GM23248 (cell line): ENCODE data around the gene COBLL1. TPM values are rescaled to one million over a fixed set of nuclear protein-coding genes. Genes with fewer than 3 reads are reported as not detected.
A peak's percentile ranks its signal among the peaks of the same experiment; 100 is the strongest.

ENCODE experiments used
- DNase-seq: peaks from one replicate; pipeline ENCODE4 v3.0.0-alpha.2; 2015
- H2AFZ ChIP-seq: fragments of 200-600 bp; sonication (generic); 2 replicates; pipeline ENCODE4 v1.6.1; 2016; ENCODE audit warnings: antibody characterized with exemption
- H3F3A ChIP-seq: fragments of 200-600 bp; sonication (generic); 2 replicates; pipeline ENCODE4 v1.6.1; 2016; ENCODE audit warnings: mild to moderate bottlenecking, antibody characterized with exemption, mixed run types; ENCODE audit not compliant: insufficient read depth
- H3K27ac ChIP-seq: fragments of 200-600 bp; sonication (generic); 2 replicates; pipeline ENCODE4 v1.5.1; 2016; ENCODE audit warnings: mild to moderate bottlenecking
- H3K27me3 ChIP-seq: fragments of 200-600 bp; sonication (generic); replicated peaks from 2 replicates; pipeline ENCODE4 v1.6.1; 2016; ENCODE audit warnings: mild to moderate bottlenecking; ENCODE audit not compliant: insufficient read depth
- H3K36me3 ChIP-seq: fragments of 200-600 bp; sonication (generic); 2 replicates; pipeline ENCODE4 v1.6.1; 2016; ENCODE audit warnings: low read depth, mild to moderate bottlenecking
- H3K4me1 ChIP-seq: fragments of 200-600 bp; sonication (generic); 2 replicates; pipeline ENCODE4 v1.6.1; 2016; ENCODE audit warnings: mild to moderate bottlenecking; ENCODE audit not compliant: insufficient read depth
- H3K4me2 ChIP-seq: fragments of 200-600 bp; sonication (generic); one replicate; pipeline ENCODE4 v1.6.1; 2016; ENCODE audit warnings: mild to moderate bottlenecking; ENCODE audit not compliant: unreplicated experiment
- H3K4me3 ChIP-seq: fragments of 200-600 bp; sonication (generic); 2 replicates; pipeline ENCODE4 v1.5.1; 2016; ENCODE audit warnings: mild to moderate bottlenecking
- H3K79me2 ChIP-seq: fragments of 200-600 bp; sonication (generic); 2 replicates; pipeline ENCODE4 v1.6.1; 2016; ENCODE audit warnings: mild to moderate bottlenecking; ENCODE audit not compliant: insufficient read depth
- H3K9ac ChIP-seq: fragments of 200-600 bp; sonication (generic); 2 replicates; pipeline ENCODE4 v1.6.1; 2016; ENCODE audit warnings: mild to moderate bottlenecking
- H3K9me2 ChIP-seq: fragments of 200-600 bp; sonication (generic); 2 replicates; pipeline ENCODE4 v1.6.1; 2016; ENCODE audit warnings: mixed run types, mild to moderate bottlenecking, moderate library complexity; ENCODE audit not compliant: insufficient read depth
- H3K9me3 ChIP-seq: fragments of 200-600 bp; sonication (generic); one replicate; pipeline ENCODE4 v1.6.1; 2017; ENCODE audit warnings: low read depth
- H4K20me1 ChIP-seq: fragments of 200-600 bp; sonication (generic); 2 replicates; pipeline ENCODE4 v1.6.0; 2016; ENCODE audit not compliant: insufficient read depth
- EZH2 ChIP-seq: fragments of 200-600 bp; sonication (generic); IDR thresholded peaks from 2 replicates; pipeline ENCODE4 v1.6.1; 2018; ENCODE audit warnings: antibody characterized with exemption, mild to moderate bottlenecking; ENCODE audit not compliant: insufficient read depth, poor library complexity, severe bottlenecking
- EZH2phosphoT487 ChIP-seq: fragments of 200-600 bp; sonication (generic); IDR thresholded peaks from 2 replicates; pipeline ENCODE4 v1.6.1; 2018; ENCODE audit warnings: antibody characterized with exemption, moderate library complexity, mild to moderate bottlenecking, low read depth; ENCODE audit not compliant: insufficient read depth
- WGBS, 2 experiments: methylation state at CpG; one replicate each; pipeline ENCODE4 v1.1.6; 2015 to 2017; ENCODE audit warnings: low lambda C conversion rate in 2 of 2, low coverage in 1 of 2; ENCODE audit errors: missing lambda C conversion rate in 2 of 2; 5-methylcytosine and 5-hydroxymethylcytosine counted together
- in situ Hi-C: fragments of 300-500 bp; cut with MboI; formaldehyde crosslinking; loops from 2 replicates; pipeline ENCODE4 v1.15.0; 2020
- polyA plus RNA-seq: library from polyadenylated mRNA; unstranded; fragments of >200 nt; fragmentation: Nextera tagmentation; extraction: Ambion mirVana; gene quantifications from 2 replicates; pipeline ENCODE4 v1.2.1, GENCODE V29; 2016
- total RNA-seq: library from RNA; depleted of rRNA; stranded (reverse); fragments of >200 nt; shearing (Covaris generic); gene quantifications from 2 replicates; pipeline ENCODE4 v1.2.3, GENCODE V29; 2014

Gene COBLL1
- total and polyA plus RNA-seq, 2 experiments from 2014 or later: 1.8 to 2.2 TPM

- in situ Hi-C loops: no loop called here
- Histone ChIP-seq H3F3A (no peaks in the 10 kb centered on the region), H3K9me3 (no peaks in the 10 kb centered on the region), H3K79me2 (no peaks in the 10 kb centered on the region), H3K36me3 (no peaks in the 10 kb centered on the region), H3K4me3 (no peak overlapping the region), H3K27ac (no peak overlapping the region), H3K27me3 (no peaks in the 10 kb centered on the region), H4K20me1 (no peaks in the 10 kb centered on the region), H3K9me2 (no peaks in the 10 kb centered on the region), H3K4me1 (0 out of 2 replicates have a peak, but pooled peaks cover 3% of the 10 kb centered on the region), H2AFZ (no peak overlapping the region), H3K4me2 (no peak overlapping the region), H3K9ac (no peak overlapping the region)
- peak; percentile 18 for DNase-seq
- 34 to 41% methylated on average over 1 of the region's 1 CpG for WGBS, 2 experiments
- TF ChIP-seq EZH2: no peak
- TF ChIP-seq EZH2phosphoT487: no peak
Observed at GRCh38 chr2:164681009-164681408, 160.6 kb downstream of the COBLL1 start.

GRCh38 chr2:164678631-164679149 is 162.9 kb downstream of the COBLL1 start:
- Histone ChIP-seq H4K20me1 (no peaks in the 10 kb centered on the region), H3K79me2 (no peaks in the 10 kb centered on the region), H3K4me1 (0 out of 2 replicates have a peak, but pooled peaks cover 3% of the 10 kb centered on the region), H3K9ac (no peak overlapping the region), H3K27me3 (no peaks in the 10 kb centered on the region), H3K9me3 (no peaks in the 10 kb centered on the region), H3K4me3 (no peak overlapping the region), H3K36me3 (no peaks in the 10 kb centered on the region), H3K4me2 (no peak overlapping the region), H2AFZ (no peak overlapping the region), H3K9me2 (no peaks in the 10 kb centered on the region), H3K27ac (no peak overlapping the region), H3F3A (no peaks in the 10 kb centered on the region)
- TF ChIP-seq EZH2phosphoT487 (no peak), EZH2 (no peak)
- no peak for DNase-seq
- in situ Hi-C loops: no loop called here
- 89 to 92% methylated on average over 4 of the region's 4 CpGs for WGBS, 2 experiments

DNA sequence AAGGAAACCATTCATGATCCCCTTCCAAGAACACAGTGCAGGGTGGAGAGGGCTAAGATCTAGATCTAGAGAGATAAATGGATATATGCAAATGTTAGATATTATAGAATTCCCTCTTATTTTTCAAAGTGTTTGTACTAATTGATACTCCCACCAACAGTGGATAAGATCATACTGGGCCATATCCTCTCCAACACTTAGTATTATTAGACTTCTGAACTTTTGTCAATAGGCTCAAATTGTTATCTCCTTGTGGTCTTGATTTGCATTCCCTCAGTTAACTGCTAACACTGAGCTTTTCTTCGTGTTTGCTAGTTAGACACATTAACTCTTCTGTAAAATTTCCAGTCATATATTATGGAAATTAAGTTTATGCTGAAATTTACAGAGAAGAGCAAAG is 163.9 kb downstream of the COBLL1 start:
- WGBS, 2 experiments: 38 to 43% methylated on average over 1 of the region's 1 CpG
- Histone ChIP-seq H4K20me1 (no peaks in the 10 kb centered on the region), H3K4me3 (no peak overlapping the region), H3F3A (no peaks in the 10 kb centered on the region), H3K79me2 (no peaks in the 10 kb centered on the region), H3K4me1 (0 out of 2 replicates have a peak, but pooled peaks cover 3% of the 10 kb centered on the region), H3K9me3 (no peaks in the 10 kb centered on the region), H3K9ac (no peak overlapping the region), H3K9me2 (no peaks in the 10 kb centered on the region), H3K27me3 (no peaks in the 10 kb centered on the region), H3K4me2 (no peak overlapping the region), H3K27ac (no peak overlapping the region), H2AFZ (no peak overlapping the region), H3K36me3 (no peaks in the 10 kb centered on the region)
- in situ Hi-C loops: no loop called here
- no peak for DNase-seq
- TF ChIP-seq EZH2phosphoT487 (no peak), EZH2 (no peak)

- Histone ChIP-seq H3K79me2 (no peaks in the 10 kb centered on the region), H3K9me3 (no peaks in the 10 kb centered on the region), H3K4me3 (no peak overlapping the region), H3K4me2 (no peak overlapping the region), H4K20me1 (no peaks in the 10 kb centered on the region), H3F3A (no peaks in the 10 kb centered on the region), H3K27ac (no peak overlapping the region), H3K9me2 (no peaks in the 10 kb centered on the region), H3K27me3 (no peaks in the 10 kb centered on the region), H3K4me1 (0 out of 2 replicates have a peak, but pooled peaks cover 3% of the 10 kb centered on the region), H3K36me3 (no peaks in the 10 kb centered on the region), H2AFZ (no peak overlapping the region), H3K9ac (no peak overlapping the region)
- TF ChIP-seq EZH2: no peak
- TF ChIP-seq EZH2phosphoT487: no peak
- no peak for DNase-seq
- in situ Hi-C loops: no loop called here
- WGBS, 2 experiments: 63 to 79% methylated on average over 1 of the region's 1 CpG
Observed at GRCh38 chr2:164677271-164677670, 164.4 kb downstream of the COBLL1 start.
